ENCODE measurements around the gene NCCRP1.

The NCCRP1 gene, protein sequence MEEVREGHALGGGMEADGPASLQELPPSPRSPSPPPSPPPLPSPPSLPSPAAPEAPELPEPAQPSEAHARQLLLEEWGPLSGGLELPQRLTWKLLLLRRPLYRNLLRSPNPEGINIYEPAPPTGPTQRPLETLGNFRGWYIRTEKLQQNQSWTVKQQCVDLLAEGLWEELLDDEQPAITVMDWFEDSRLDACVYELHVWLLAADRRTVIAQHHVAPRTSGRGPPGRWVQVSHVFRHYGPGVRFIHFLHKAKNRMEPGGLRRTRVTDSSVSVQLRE

GRCh38 chr19:39196860-39197562, at the start of gene NCCRP1:
Gene NCCRP1, plus strand, starts transcription at chr19:39196964. Its CDS starts 19 bp downstream, at chr19:39196983.
- POLR2A ChIA-PET: no interaction called here
- DNase-seq (ENCODE audit: extremely low spot score): no peak
- CTCF ChIA-PET: no interaction called here
- TF ChIP-seq CTCF (IDR thresholded peaks at IDR 0.05; ENCODE audit: control extremely low read depth, extremely low read depth, low read depth, missing control alignments): no peak

GRCh38 chr19:39147480-39147879, 49.3 kb upstream of the NCCRP1 start:
- DNase-seq (ENCODE audit: extremely low spot score): no peak
- ChIA-PET POLR2A (no interaction called here), CTCF (interaction anchor here (1.0 kb wide), 1 partner anchor 25 kb away, joined by 3 read pairs; no protein-coding TSS in a partner anchor)
- TF ChIP-seq CTCF (IDR thresholded peaks at IDR 0.05; ENCODE audit: control extremely low read depth, extremely low read depth, low read depth, missing control alignments): no peak

DNA sequence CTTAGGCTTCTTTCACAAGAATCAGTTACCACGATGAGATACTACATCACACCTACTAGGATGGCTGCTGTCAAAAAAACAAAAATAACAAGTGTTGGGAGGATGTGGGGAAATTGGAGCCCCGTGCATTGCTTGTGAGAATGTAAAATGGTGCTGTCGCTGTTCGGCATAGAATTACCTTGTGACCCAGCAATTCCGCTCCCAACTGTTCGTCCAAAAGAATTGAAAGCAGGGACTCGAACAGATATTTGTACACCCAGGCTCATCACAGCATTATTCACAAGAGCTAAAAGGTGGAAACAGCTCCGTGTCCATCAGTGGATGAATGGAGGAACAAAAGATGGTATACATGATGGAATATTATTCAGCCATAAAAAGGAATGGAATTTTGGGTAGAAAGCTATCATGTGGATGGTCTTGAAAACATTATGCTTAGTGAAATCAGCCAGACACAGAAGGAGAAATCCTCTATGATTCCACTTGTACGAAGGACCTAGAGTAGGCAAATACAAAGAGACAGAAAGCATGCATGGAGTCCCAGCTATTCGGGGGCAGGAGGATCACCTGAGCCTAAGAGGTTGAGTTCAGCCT, 47.7 kb upstream of the NCCRP1 start:
- no peak for DNase-seq (ENCODE audit: extremely low spot score)
- TF ChIP-seq CTCF (IDR thresholded peaks at IDR 0.05; ENCODE audit: control extremely low read depth, extremely low read depth, low read depth, missing control alignments): no peak
- ChIA-PET CTCF (interaction anchor here (0.9 kb wide), 2 partner anchors 218 to 354 kb away, joined by 3 read pairs; partner anchors contain the start of gene MRPS12), POLR2A (no interaction called here)

DNA sequence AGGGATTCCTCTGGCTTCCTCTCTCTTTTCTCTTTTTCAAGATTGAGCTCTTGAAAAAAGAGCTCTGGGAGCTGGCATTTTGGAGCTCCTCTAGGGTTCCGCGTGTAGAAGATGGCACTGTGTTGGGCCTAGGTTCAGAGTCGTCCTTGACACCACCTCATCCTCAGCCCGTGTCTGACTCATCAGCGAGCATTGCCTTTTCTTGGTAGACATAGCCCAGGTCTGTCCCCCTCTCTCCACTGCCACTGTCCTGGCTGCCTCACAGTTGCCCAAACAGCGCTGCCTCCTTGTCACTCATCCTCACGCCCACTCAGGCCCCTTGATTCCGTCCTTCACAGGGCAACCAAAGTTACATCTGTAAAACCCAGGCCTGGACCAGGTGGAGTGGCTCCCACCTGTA, 46.5 kb upstream of the NCCRP1 start:
- POLR2A ChIA-PET: no interaction called here
- CTCF ChIA-PET: interaction anchor here (0.8 to 0.9 kb wide), 2 partner anchors 28 to 219 kb away, joined by 3 read pairs; partner anchors contain the start of gene MRPS12
- no peak for DNase-seq (ENCODE audit: extremely low spot score)
- TF ChIP-seq CTCF (IDR thresholded peaks at IDR 0.05; ENCODE audit: control extremely low read depth, extremely low read depth, low read depth, missing control alignments): no peak

DNA sequence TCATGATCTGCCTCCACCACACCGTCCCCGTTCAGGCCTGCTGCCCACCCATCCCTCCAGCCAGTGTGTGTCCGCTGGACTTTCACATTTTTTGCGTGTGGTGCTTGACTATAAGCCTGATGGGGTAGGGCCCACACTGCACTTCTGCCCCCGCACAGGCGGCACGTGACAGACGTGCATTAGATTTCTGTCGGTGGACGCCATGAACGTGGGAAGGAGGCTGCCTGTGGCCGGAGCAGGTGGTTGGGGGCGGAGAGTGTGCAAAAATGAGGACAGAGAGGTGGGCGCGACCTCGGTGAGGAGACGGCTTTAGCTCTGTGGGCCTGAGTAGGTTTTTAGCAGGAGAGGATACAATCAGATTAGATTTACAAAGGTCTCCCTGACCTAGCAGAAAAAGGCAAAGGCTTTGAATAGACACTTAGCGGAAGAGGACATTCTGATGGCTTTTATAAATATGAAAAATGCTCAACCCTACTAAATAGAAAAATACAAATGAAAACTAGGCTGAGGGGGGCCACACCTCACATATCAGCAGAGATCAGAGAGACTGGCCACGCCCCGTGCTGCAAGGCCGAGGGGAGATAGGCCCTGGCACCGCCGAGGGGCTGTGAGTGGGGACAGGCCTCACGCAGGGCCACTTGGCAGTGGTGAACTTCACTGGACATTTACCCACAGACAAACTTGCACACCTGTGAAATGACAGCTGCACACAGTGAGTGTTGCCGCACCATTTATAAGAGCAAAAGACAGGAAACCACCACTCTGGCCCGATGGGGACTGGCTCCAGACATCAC, 45.8 kb upstream of the NCCRP1 start:
- POLR2A ChIA-PET: no interaction called here
- DNase-seq (ENCODE audit: extremely low spot score): no peak
- CTCF ChIA-PET: no interaction called here
- TF ChIP-seq CTCF (IDR thresholded peaks at IDR 0.05; ENCODE audit: control extremely low read depth, extremely low read depth, low read depth, missing control alignments): no peak

DNA sequence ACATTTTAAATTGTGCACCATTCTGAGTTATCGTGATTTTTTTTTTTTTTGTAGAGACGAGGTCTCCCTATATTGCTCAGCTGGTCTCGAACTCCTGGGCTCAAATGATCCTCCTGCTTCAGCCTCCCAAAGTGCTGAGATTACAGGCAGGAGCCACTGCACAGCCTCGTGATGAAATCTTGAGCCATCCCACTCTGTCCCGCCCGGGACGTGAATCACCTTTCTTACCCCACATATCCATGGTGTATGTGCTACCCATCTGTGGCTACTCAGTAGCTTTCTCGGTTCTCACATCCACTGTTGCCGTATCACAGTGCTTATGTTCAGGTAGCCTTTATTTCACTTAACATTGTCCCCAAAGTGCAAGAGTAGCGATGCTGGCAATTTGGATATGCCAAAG, 44.7 kb upstream of the NCCRP1 start:
- ChIA-PET CTCF (no interaction called here), POLR2A (no interaction called here)

More for the DNA sequence above, 44.7 kb upstream of the NCCRP1 start:
- no peak for DNase-seq (ENCODE audit: extremely low spot score)
- no peak for TF ChIP-seq CTCF (IDR thresholded peaks at IDR 0.05; ENCODE audit: control extremely low read depth, extremely low read depth, low read depth, missing control alignments)

Data from GM10248 (cell line).